ENCODE results near the gene ZNF48.

Gene ZNF48

GRCh38 chr16:30429418-30429677, 34.1 kb downstream of the ZNF48 start:
- no peak for DNase-seq (ENCODE audit: low read depth)
- TF ChIP-seq CTCF (IDR thresholded peaks at IDR 0.05; ENCODE audit: control insufficient read depth, insufficient read depth, low read depth, low read length, missing control alignments) = no peak
- H3K4me3 ChIP-seq (ENCODE audit: control insufficient read depth, low read depth, low read length) = peak overlapping the region; percentile 70

GRCh38 chr16:30429678-30430427, 34.6 kb downstream of the ZNF48 start, which contains the start of gene DCTPP1:
Gene DCTPP1, minus strand, starts transcription at chr16:30430030. Its CDS starts 50 bp downstream, at chr16:30429980.
- DNase-seq (ENCODE audit: low read depth) = peak; percentile 92

GRCh38 chr16:30430428-30430970, 35.3 kb downstream of the ZNF48 start:
- no peak for DNase-seq (ENCODE audit: low read depth)
- TF ChIP-seq CTCF (IDR thresholded peaks at IDR 0.05; ENCODE audit: control insufficient read depth, insufficient read depth, low read depth, low read length, missing control alignments) = no peak
- H3K4me3 ChIP-seq (ENCODE audit: control insufficient read depth, low read depth, low read length) = peak overlapping the region; percentile 27

More at GRCh38 chr16:30429678-30430427, 34.6 kb downstream of the ZNF48 start, which contains the start of gene DCTPP1:
- TF ChIP-seq CTCF (IDR thresholded peaks at IDR 0.05; ENCODE audit: control insufficient read depth, insufficient read depth, low read depth, low read length, missing control alignments) = peak; percentile 70
- H3K4me3 ChIP-seq (ENCODE audit: control insufficient read depth, low read depth, low read length) = peak within 1 kb of the TSS; percentile 70

GRCh38 chr16:30434852-30435251, 39.6 kb downstream of the ZNF48 start:
- no peak for DNase-seq (ENCODE audit: low read depth)
- no peak overlapping the region for H3K4me3 ChIP-seq (ENCODE audit: control insufficient read depth, low read depth, low read length)
- no peak for TF ChIP-seq CTCF (IDR thresholded peaks at IDR 0.05; ENCODE audit: control insufficient read depth, insufficient read depth, low read depth, low read length, missing control alignments)

GRCh38 chr16:30437511-30438046, 42.4 kb downstream of the ZNF48 start:
- no peak for TF ChIP-seq CTCF (IDR thresholded peaks at IDR 0.05; ENCODE audit: control insufficient read depth, insufficient read depth, low read depth, low read length, missing control alignments)
- DNase-seq (ENCODE audit: low read depth) = no peak
- no peak overlapping the region for H3K4me3 ChIP-seq (ENCODE audit: control insufficient read depth, low read depth, low read length)

GRCh38 chr16:30438835-30439234, 43.6 kb downstream of the ZNF48 start:
- TF ChIP-seq CTCF (IDR thresholded peaks at IDR 0.05; ENCODE audit: control insufficient read depth, insufficient read depth, low read depth, low read length, missing control alignments) = no peak
- no peak for DNase-seq (ENCODE audit: low read depth)
- H3K4me3 ChIP-seq (ENCODE audit: control insufficient read depth, low read depth, low read length) = no peak overlapping the region
